HL-60 (cell line): Measurements from ENCODE around the gene ATE1.

Source experiments
- DNase-seq, 2 experiments: peaks; one replicate each; pipeline ENCODE4 v3.0.0-alpha.2; 2010 to 2020; ENCODE audit warnings: low read depth in 1 of 2, low spot score in 1 of 2
- H3K27ac ChIP-seq: fragments of 250-450 bp; sonication (Bioruptor Pico); replicated peaks from 2 replicates; pipeline ENCODE4 v1.5.1; 2020; ENCODE audit warnings: mild to moderate bottlenecking, moderate library complexity
- H3K27me3 ChIP-seq: fragments of 250-450 bp; sonication (Bioruptor Pico); 2 replicates; pipeline ENCODE4 v1.5.1; 2021; ENCODE audit warnings: mild to moderate bottlenecking, moderate library complexity; ENCODE audit not compliant: insufficient read depth, poor library complexity, severe bottlenecking
- H3K4me3 ChIP-seq: replicated peaks from 2 replicates; pipeline ENCODE4 v1.5.1; 2011; ENCODE audit warnings: mild to moderate bottlenecking, control low read depth, low read length; ENCODE audit not compliant: insufficient read depth
- CTCF ChIP-seq: IDR thresholded peaks from one replicate; pipeline ENCODE4 v1.5.1; 2011; ENCODE audit warnings: low read length, control low read depth, inconsistent platforms; ENCODE audit not compliant: insufficient read depth
- GABPA ChIP-seq: IDR thresholded peaks from 2 replicates; pipeline ENCODE4 v1.6.1; 2012; ENCODE audit warnings: low read depth
- POLR2AphosphoS5 ChIP-seq: IDR thresholded peaks from 2 replicates; pipeline ENCODE4 v1.6.1; 2012; ENCODE audit warnings: low read depth
- REST ChIP-seq: IDR thresholded peaks from 2 replicates; pipeline ENCODE4 v1.6.1; 2012; ENCODE audit warnings: low read depth; ENCODE audit not compliant: insufficient replicate concordance
- SPI1 ChIP-seq: IDR thresholded peaks from 2 replicates; pipeline ENCODE4 v1.6.1; 2012; ENCODE audit warnings: low read depth, mild to moderate bottlenecking, borderline replicate concordance

ATE1 gene

GRCh38 chr10:121732656-121733445, 195.0 kb downstream of the ATE1 start:
- TF ChIP-seq REST (no peak), POLR2AphosphoS5 (no peak), GABPA (no peak), CTCF (no peak), SPI1 (no peak)
- DNase-seq, result no peak
- Histone ChIP-seq H3K27me3 (peaks cover 8% of the 10 kb centered on the region), H3K27ac (no peak overlapping the region), H3K4me3 (no peak overlapping the region)

- Histone ChIP-seq H3K27me3 (peaks cover 8% of the 10 kb centered on the region), H3K4me3 (no peak overlapping the region), H3K27ac (no peak overlapping the region)
- TF ChIP-seq GABPA (no peak), REST (no peak), POLR2AphosphoS5 (no peak)
- DNase-seq, result no peak
Observed at GRCh38 chr10:121732172-121732571, 195.7 kb downstream of the ATE1 start.

GRCh38 chr10:121724282-121724681, 203.5 kb downstream of the ATE1 start:
- Histone ChIP-seq H3K27ac (no peak overlapping the region), H3K27me3 (peaks cover 3% of the 10 kb centered on the region), H3K4me3 (no peak overlapping the region)
- no peak for DNase-seq
- no peak for TF ChIP-seq SPI1
- TF ChIP-seq CTCF, result no peak
- TF ChIP-seq POLR2AphosphoS5, result no peak
- no peak for TF ChIP-seq GABPA
- TF ChIP-seq REST, result no peak
